H9 (cell line): ENCODE measurements around the gene AADAT. TPM values are rescaled to one million over a fixed set of nuclear protein-coding genes. Genes with fewer than 3 reads are reported as not detected.

Experiments
- DNase-seq: peaks from one replicate; pipeline ENCODE4 v3.0.0-alpha.2; 2017
- H2AFZ ChIP-seq: one replicate; pipeline ENCODE4 v1.6.1; 2013; ENCODE audit warnings: mild to moderate bottlenecking, low read length, control low read depth, moderate library complexity
- H2AK5ac ChIP-seq: 2 replicates; pipeline ENCODE4 v1.6.1; 2013; ENCODE audit warnings: low read length, control low read depth, mixed read lengths; ENCODE audit not compliant: insufficient read length
- H2BK120ac ChIP-seq: one replicate; pipeline ENCODE4 v1.6.1; 2013; ENCODE audit warnings: low read depth, mild to moderate bottlenecking, low read length, control low read depth, inconsistent platforms; ENCODE audit not compliant: poor library complexity, severe bottlenecking
- H2BK12ac ChIP-seq: 2 replicates; pipeline ENCODE4 v1.6.1; 2013; ENCODE audit warnings: low read length, control low read depth, mixed read lengths, low read depth; ENCODE audit not compliant: insufficient read length
- H2BK15ac ChIP-seq: 2 replicates; pipeline ENCODE4 v1.6.1; 2013; ENCODE audit warnings: low read depth, low read length, control low read depth
- H2BK20ac ChIP-seq: one replicate; pipeline ENCODE4 v1.6.1; 2013; ENCODE audit warnings: low read depth, mild to moderate bottlenecking, low read length, control low read depth, inconsistent platforms; ENCODE audit not compliant: poor library complexity, severe bottlenecking
- H2BK5ac ChIP-seq: 2 replicates; pipeline ENCODE4 v1.6.1; 2013; ENCODE audit warnings: low read length, control low read depth, mixed read lengths; ENCODE audit not compliant: insufficient read length
- H3K14ac ChIP-seq: 2 replicates; pipeline ENCODE4 v1.6.1; 2013; ENCODE audit warnings: low read length, control low read depth; ENCODE audit not compliant: insufficient read depth
- H3K18ac ChIP-seq: 2 replicates; pipeline ENCODE4 v1.6.1; 2013; ENCODE audit warnings: low read depth, mild to moderate bottlenecking, mixed read lengths, low read length, control low read depth; ENCODE audit not compliant: insufficient read length
- H3K23ac ChIP-seq: 2 replicates; pipeline ENCODE4 v1.6.1; 2013; ENCODE audit warnings: low read length, control low read depth, mixed read lengths, low read depth; ENCODE audit not compliant: insufficient read length
- H3K23me2 ChIP-seq: 2 replicates; pipeline ENCODE4 v1.6.1; 2013; ENCODE audit warnings: low read depth, mild to moderate bottlenecking, mixed read lengths, low read length, control low read depth; ENCODE audit not compliant: insufficient read length, poor library complexity, severe bottlenecking
- H3K27ac ChIP-seq: 2 replicates; pipeline ENCODE4 v1.5.1; 2013; ENCODE audit warnings: low read length, control low read depth, mixed read lengths, low read depth; ENCODE audit not compliant: insufficient read length
- H3K27me3 ChIP-seq: 2 replicates; pipeline ENCODE4 v1.6.1; 2013; ENCODE audit warnings: low read length, control low read depth, inconsistent platforms; ENCODE audit not compliant: insufficient read depth
- H3K4ac ChIP-seq: 2 replicates; pipeline ENCODE4 v1.6.1; 2013; ENCODE audit warnings: low read depth, mild to moderate bottlenecking, control low read depth, inconsistent platforms, low read length, moderate library complexity
- H3K4me1 ChIP-seq: 2 replicates; pipeline ENCODE4 v1.6.1; 2013; ENCODE audit warnings: low read length, control low read depth, inconsistent platforms; ENCODE audit not compliant: insufficient read depth
- H3K4me2 ChIP-seq: 2 replicates; pipeline ENCODE4 v1.6.1; 2013; ENCODE audit warnings: low read length, control low read depth, mixed read lengths; ENCODE audit not compliant: insufficient read length, insufficient read depth
- H3K56ac ChIP-seq: 2 replicates; pipeline ENCODE4 v1.6.1; 2013; ENCODE audit warnings: low read depth, mild to moderate bottlenecking, mixed read lengths, low read length, control low read depth; ENCODE audit not compliant: insufficient read length
- H3K79me1 ChIP-seq: 2 replicates; pipeline ENCODE4 v1.6.1; 2013; ENCODE audit warnings: low read depth, mild to moderate bottlenecking, moderate library complexity, low read length, control low read depth, inconsistent platforms; ENCODE audit not compliant: insufficient read depth, poor library complexity, severe bottlenecking
- H3K79me2 ChIP-seq: 2 replicates; pipeline ENCODE4 v1.6.1; 2013; ENCODE audit warnings: low read length, control low read depth, inconsistent platforms; ENCODE audit not compliant: insufficient read depth
- H3K9ac ChIP-seq: 2 replicates; pipeline ENCODE4 v1.6.1; 2013; ENCODE audit warnings: low read length, control low read depth, mixed read lengths; ENCODE audit not compliant: insufficient read length; ENCODE audit errors: extremely low read depth
- H3K9me3 ChIP-seq: one replicate; pipeline ENCODE4 v1.6.1; 2013; ENCODE audit warnings: low read depth, low read length, inconsistent platforms; ENCODE audit not compliant: control insufficient read depth
- H3T11ph ChIP-seq: one replicate; pipeline ENCODE4 v1.6.1; 2013; ENCODE audit warnings: mild to moderate bottlenecking, low read length, control low read depth, inconsistent platforms
- H4K20me1 ChIP-seq: one replicate; pipeline ENCODE4 v1.6.1; 2013; ENCODE audit not compliant: control insufficient read depth, insufficient read length, insufficient read depth
- H4K5ac ChIP-seq: 2 replicates; pipeline ENCODE4 v1.6.1; 2013; ENCODE audit warnings: low read depth, mild to moderate bottlenecking, mixed read lengths, low read length, control low read depth; ENCODE audit not compliant: insufficient read length
- H4K8ac ChIP-seq: replicated peaks from 2 replicates; pipeline ENCODE4 v1.6.1; 2013; ENCODE audit warnings: low read length, control low read depth, mixed read lengths, low read depth; ENCODE audit not compliant: insufficient read length
- H4K91ac ChIP-seq: 2 replicates; pipeline ENCODE4 v1.6.1; 2013; ENCODE audit warnings: low read depth, mild to moderate bottlenecking, moderate library complexity, mixed read lengths, low read length, control low read depth; ENCODE audit not compliant: insufficient read length
- H3K27ac Mint-ChIP-seq, 3 experiments: 2 replicates in 2 of 3; 3 replicates in 1 of 3; pipeline ENCODE4 v1.8.0; 2020 to 2021; ENCODE audit warnings: mixed read lengths in 3 of 3, mild to moderate bottlenecking in 1 of 3, moderate library complexity in 1 of 3
- H3K27me3 Mint-ChIP-seq: 2 replicates; pipeline ENCODE4 v1.8.0; 2021; ENCODE audit warnings: low read depth, mild to moderate bottlenecking, moderate library complexity, mixed read lengths
- H3K36me3 Mint-ChIP-seq, 3 experiments: 2 replicates in 2 of 3; 3 replicates in 1 of 3; pipeline ENCODE4 v1.8.0; 2020 to 2021; ENCODE audit warnings: low read depth in 3 of 3, mixed read lengths in 3 of 3; ENCODE audit not compliant: insufficient read depth in 1 of 3
- H3K4me1 Mint-ChIP-seq, 2 experiments: 2 replicates each; pipeline ENCODE4 v1.8.0; 2020; ENCODE audit warnings: mixed read lengths in 2 of 2
- H3K4me3 Mint-ChIP-seq, 2 experiments: 2 replicates in 1 of 2; 3 replicates in 1 of 2; pipeline ENCODE4 v1.8.0; 2020 to 2021; ENCODE audit warnings: mild to moderate bottlenecking in 2 of 2, mixed read lengths in 2 of 2, moderate library complexity in 1 of 2
- H3K9me3 Mint-ChIP-seq, 2 experiments: 2 replicates in 1 of 2; 3 replicates in 1 of 2; pipeline ENCODE4 v1.8.0; 2020; ENCODE audit warnings: mild to moderate bottlenecking in 2 of 2, mixed read lengths in 2 of 2, moderate library complexity in 1 of 2
- WGBS: extraction: QIAGEN DNeasy Blood & Tissue Kit; methylation state at CpG from one replicate; pipeline ENCODE4 v1.1.7; 2013; ENCODE audit warnings: missing lambda C conversion rate, low lambda C conversion rate, mixed read lengths; ENCODE audit not compliant: insufficient read length; ENCODE audit errors: extremely low coverage; 5-methylcytosine and 5-hydroxymethylcytosine counted together
- total RNA-seq: library from RNA; stranded (reverse); gene quantifications from 2 replicates; pipeline ENCODE4 v1.2.1, GENCODE V29; 2021
- TF ChIP-seq, protein P1 (sequence below): fragments of 200-600 bp; sonication (generic); conservative IDR thresholded peaks from 3 replicates; pipeline ENCODE4 v1.8.0; 2021; ENCODE audit warnings: antibody characterized with exemption, mild to moderate bottlenecking

The AADAT gene
- total RNA-seq, 1 experiment from 2014 or later = 14.1 TPM

GRCh38 chr4:170035845-170036244 lies 53.9 kb downstream of the AADAT start:
- no CpG with 5 or more reads among the region's 3 CpGs for WGBS
- Mint-ChIP-seq H3K9me3 (no peaks in the 10 kb centered on the region), H3K4me3 (no peak overlapping the region), H3K27ac (no peak overlapping the region), H3K27me3 (peaks cover 2% of the 10 kb centered on the region), H3K36me3 (no peaks in the 10 kb centered on the region), H3K4me1 (peaks cover 5 to 7% of the 10 kb centered on the region in 2 experiments; a peak in 3 of 4 replicates)
- Histone ChIP-seq H2BK5ac (no peak overlapping the region), H2BK20ac (no peak overlapping the region), H2AK5ac (no peak overlapping the region), H3K27ac (no peak overlapping the region), H3K4ac (no peak overlapping the region), H3K79me2 (no peaks in the 10 kb centered on the region), H3T11ph (no peak overlapping the region), H4K5ac (no peak overlapping the region), H4K20me1 (no peaks in the 10 kb centered on the region), H3K4me1 (no peaks in the 10 kb centered on the region), H3K4me2 (no peak overlapping the region), H3K79me1 (no peaks in the 10 kb centered on the region), H3K56ac (no peak overlapping the region), H3K14ac (no peak overlapping the region), H3K9ac (no peak overlapping the region), H3K23ac (no peak overlapping the region), H2BK120ac (no peak overlapping the region), H3K18ac (no peak overlapping the region), H3K9me3 (no peaks in the 10 kb centered on the region), H3K23me2 (no peaks in the 10 kb centered on the region), H3K27me3 (no peaks in the 10 kb centered on the region), H2BK15ac (no peak overlapping the region), H4K8ac (no peak overlapping the region), H2AFZ (no peak overlapping the region), H2BK12ac (no peak overlapping the region), H4K91ac (no peak overlapping the region)
- no peak for DNase-seq
- TF ChIP-seq, protein P1, sequence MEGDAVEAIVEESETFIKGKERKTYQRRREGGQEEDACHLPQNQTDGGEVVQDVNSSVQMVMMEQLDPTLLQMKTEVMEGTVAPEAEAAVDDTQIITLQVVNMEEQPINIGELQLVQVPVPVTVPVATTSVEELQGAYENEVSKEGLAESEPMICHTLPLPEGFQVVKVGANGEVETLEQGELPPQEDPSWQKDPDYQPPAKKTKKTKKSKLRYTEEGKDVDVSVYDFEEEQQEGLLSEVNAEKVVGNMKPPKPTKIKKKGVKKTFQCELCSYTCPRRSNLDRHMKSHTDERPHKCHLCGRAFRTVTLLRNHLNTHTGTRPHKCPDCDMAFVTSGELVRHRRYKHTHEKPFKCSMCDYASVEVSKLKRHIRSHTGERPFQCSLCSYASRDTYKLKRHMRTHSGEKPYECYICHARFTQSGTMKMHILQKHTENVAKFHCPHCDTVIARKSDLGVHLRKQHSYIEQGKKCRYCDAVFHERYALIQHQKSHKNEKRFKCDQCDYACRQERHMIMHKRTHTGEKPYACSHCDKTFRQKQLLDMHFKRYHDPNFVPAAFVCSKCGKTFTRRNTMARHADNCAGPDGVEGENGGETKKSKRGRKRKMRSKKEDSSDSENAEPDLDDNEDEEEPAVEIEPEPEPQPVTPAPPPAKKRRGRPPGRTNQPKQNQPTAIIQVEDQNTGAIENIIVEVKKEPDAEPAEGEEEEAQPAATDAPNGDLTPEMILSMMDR = no peak
